GM23338 (cell line): Measurements from ENCODE around the gene MROH2A. TPM values are rescaled to one million over a fixed set of nuclear protein-coding genes. Genes with fewer than 3 reads are reported as not detected.

Experiments
- ATAC-seq: fragments of 200-7000 bp; cut with Tn5 transposase; 3 replicates; pipeline ENCODE4 v1.9.1; 2020
- DNase-seq: peaks from one replicate; pipeline ENCODE4 v3.0.0-alpha.2; 2015; ENCODE audit warnings: low spot score
- H2AFZ ChIP-seq: fragments of 200-600 bp; sonication (generic); 2 replicates; pipeline ENCODE4 v1.8.0; 2016; ENCODE audit warnings: antibody characterized with exemption, mild to moderate bottlenecking, moderate library complexity
- H3F3A ChIP-seq: fragments of 200-600 bp; sonication (generic); replicated peaks from 2 replicates; pipeline ENCODE4 v1.8.0; 2017; ENCODE audit warnings: antibody characterized with exemption, mixed run types, low read depth
- H3K27ac ChIP-seq: fragments of 200-600 bp; sonication (generic); 2 replicates; pipeline ENCODE4 v1.6.1; 2016; ENCODE audit warnings: low read depth
- H3K27me3 ChIP-seq: fragments of 200-600 bp; sonication (generic); 2 replicates; pipeline ENCODE4 v1.8.0; 2016; ENCODE audit warnings: mild to moderate bottlenecking, mixed run types, moderate library complexity; ENCODE audit not compliant: insufficient read depth
- H3K36me3 ChIP-seq: fragments of 200-600 bp; sonication (generic); 2 replicates; pipeline ENCODE4 v1.8.0; 2016; ENCODE audit warnings: mild to moderate bottlenecking; ENCODE audit not compliant: insufficient read depth
- H3K4me1 ChIP-seq: fragments of 200-600 bp; sonication (generic); 2 replicates; pipeline ENCODE4 v1.8.0; 2016; ENCODE audit warnings: mild to moderate bottlenecking, moderate library complexity; ENCODE audit not compliant: insufficient read depth
- H3K4me2 ChIP-seq: fragments of 200-600 bp; sonication (generic); 2 replicates; pipeline ENCODE4 v1.7.1; 2017; ENCODE audit warnings: mixed run types
- H3K4me3 ChIP-seq: fragments of 200-600 bp; sonication (generic); 2 replicates; pipeline ENCODE4 v1.6.1; 2016; ENCODE audit warnings: mixed run types
- H3K79me2 ChIP-seq: fragments of 200-600 bp; sonication (generic); replicated peaks from 2 replicates; pipeline ENCODE4 v1.8.0; 2017; ENCODE audit warnings: mild to moderate bottlenecking; ENCODE audit not compliant: insufficient read depth
- H3K9me2 ChIP-seq: fragments of 200-600 bp; sonication (generic); 2 replicates; pipeline ENCODE4 v1.8.0; 2017; ENCODE audit not compliant: insufficient read depth
- H4K20me1 ChIP-seq: fragments of 200-600 bp; sonication (generic); replicated peaks from 2 replicates; pipeline ENCODE4 v1.8.0; 2017; ENCODE audit warnings: mild to moderate bottlenecking; ENCODE audit not compliant: insufficient read depth
- H3K27ac Mint-ChIP-seq: 2 replicates; pipeline ENCODE4 v1.8.0; 2020; ENCODE audit warnings: inconsistent platforms, mild to moderate bottlenecking, moderate library complexity, mixed read lengths
- H3K27me3 Mint-ChIP-seq: 3 replicates; pipeline ENCODE4 v1.8.0; 2022; ENCODE audit warnings: low read depth, mild to moderate bottlenecking, moderate library complexity, mixed read lengths, inconsistent platforms; ENCODE audit not compliant: insufficient read depth, poor library complexity
- H3K36me3 Mint-ChIP-seq: 3 replicates; pipeline ENCODE4 v1.8.0; 2021; ENCODE audit warnings: low read depth, mild to moderate bottlenecking, inconsistent platforms, moderate library complexity, mixed read lengths
- H3K4me1 Mint-ChIP-seq: 3 replicates; pipeline ENCODE4 v1.8.0; 2020; ENCODE audit warnings: mild to moderate bottlenecking, inconsistent platforms, mixed read lengths
- H3K4me3 Mint-ChIP-seq: 3 replicates; pipeline ENCODE4 v1.8.0; 2021; ENCODE audit warnings: moderate library complexity, mild to moderate bottlenecking, inconsistent platforms, mixed read lengths
- H3K9me3 Mint-ChIP-seq: 3 replicates; pipeline ENCODE4 v1.8.0; 2020; ENCODE audit warnings: moderate library complexity, mild to moderate bottlenecking, inconsistent platforms, mixed read lengths
- CREB1 ChIP-seq: fragments of 250-450 bp; sonication (Bioruptor Pico); IDR thresholded peaks from 2 replicates; pipeline ENCODE4 v1.5.0; 2020; ENCODE audit warnings: low read depth, mild to moderate bottlenecking, moderate library complexity
- CTCF ChIP-seq, 2 experiments: fragments of 200-600 bp in 1 of 2; sonication (generic) in 1 of 2; conservative IDR thresholded peaks; 2 replicates each; pipeline versions ENCODE4 v1.5.1 to v1.6.1; 2016 to 2017; ENCODE audit warnings: antibody characterized with exemption in 2 of 2, low read depth in 2 of 2, mild to moderate bottlenecking in 2 of 2, moderate library complexity in 1 of 2
- ETS1 ChIP-seq: IDR thresholded peaks from 2 replicates; pipeline ENCODE4 v1.6.1; 2016; ENCODE audit warnings: antibody characterized with exemption
- EZH2 ChIP-seq: fragments of 200-600 bp; sonication (generic); IDR thresholded peaks from one replicate; pipeline ENCODE4 v1.8.0; 2017; ENCODE audit warnings: antibody characterized with exemption, mild to moderate bottlenecking, low read depth; ENCODE audit not compliant: unreplicated experiment
- EZH2phosphoT487 ChIP-seq: fragments of 200-600 bp; sonication (generic); IDR thresholded peaks from one replicate; pipeline ENCODE4 v1.8.1; 2018; ENCODE audit warnings: antibody characterized with exemption; ENCODE audit not compliant: unreplicated experiment
- JUNB ChIP-seq: IDR thresholded peaks from one replicate; pipeline ENCODE4 v1.6.1; 2016; ENCODE audit warnings: antibody characterized with exemption; ENCODE audit not compliant: unreplicated experiment
- NANOG ChIP-seq: IDR thresholded peaks from 2 replicates; pipeline ENCODE4 v1.6.1; 2016; ENCODE audit warnings: antibody characterized with exemption, borderline replicate concordance
- POLR2AphosphoS5 ChIP-seq: IDR thresholded peaks from 2 replicates; pipeline ENCODE4 v1.6.1; 2016; ENCODE audit warnings: antibody characterized with exemption, low read depth
- REST ChIP-seq: IDR thresholded peaks from one replicate; pipeline ENCODE4 v1.6.1; 2018; ENCODE audit warnings: antibody characterized with exemption; ENCODE audit not compliant: unreplicated experiment
- STAT1 ChIP-seq: IDR thresholded peaks from one replicate; pipeline ENCODE4 v1.6.1; 2016; ENCODE audit warnings: antibody characterized with exemption; ENCODE audit not compliant: unreplicated experiment
- ZNF114 ChIP-seq: fragments of 250-450 bp; sonication (Bioruptor Pico); IDR thresholded peaks from 2 replicates; pipeline ENCODE4 v1.5.0; 2020; ENCODE audit warnings: mild to moderate bottlenecking, moderate library complexity
- ZNF462 ChIP-seq: fragments of 250-450 bp; sonication (Bioruptor Pico); IDR thresholded peaks from 2 replicates; pipeline ENCODE4 v1.5.0; 2020; ENCODE audit warnings: mild to moderate bottlenecking, moderate library complexity
- polyA plus RNA-seq: library from polyadenylated mRNA; unstranded; fragments of >200 nt; fragmentation: Nextera tagmentation; extraction: Ambion mirVana; gene quantifications from 2 replicates; pipeline ENCODE4 v1.2.1, GENCODE V29; 2016
- total RNA-seq: library from RNA; depleted of rRNA; stranded (reverse); fragments of >200 nt; shearing (Covaris generic); gene quantifications from 2 replicates; pipeline ENCODE4 v1.2.3, GENCODE V29; 2014

MROH2A gene
- total and polyA plus RNA-seq, 2 experiments from 2014 or later, result not detected

GRCh38 chr2:233779722-233780121 lies 1.6 kb downstream of the MROH2A start:
- H3K36me3 Mint-ChIP-seq, result peaks cover 4% of the 10 kb centered on the region; the same call in 2 of the 3 replicates
- H3K27me3 Mint-ChIP-seq, result no peaks in the 10 kb centered on the region

More at GRCh38 chr2:233779722-233780121, 1.6 kb downstream of the MROH2A start:
- no peaks in the 10 kb centered on the region for H3K27me3 ChIP-seq
- no peak overlapping the region for H3K4me3 Mint-ChIP-seq
- H3K4me3 ChIP-seq, result no peak overlapping the region
- DNase-seq (no peak), ATAC-seq (no peak)
- no peak overlapping the region for H3K4me2 ChIP-seq
- H3K79me2 ChIP-seq, result no peaks in the 10 kb centered on the region
- TF ChIP-seq JUNB, result no peak
- no peak for TF ChIP-seq REST
- no peak for TF ChIP-seq STAT1
- TF ChIP-seq EZH2, result no peak
- TF ChIP-seq EZH2phosphoT487, result no peak
- TF ChIP-seq ZNF462, result no peak
- TF ChIP-seq POLR2AphosphoS5, result no peak
- TF ChIP-seq ETS1, result no peak
- TF ChIP-seq CREB1, result no peak
- no peak for TF ChIP-seq ZNF114 (CRISPR knock-in tag)
- no peak for TF ChIP-seq NANOG
- no peak for TF ChIP-seq CTCF (conservative IDR thresholded peaks at IDR 0.05; ENCODE audit: low read depth in 2 of 2)
- no peak overlapping the region for H3K27ac Mint-ChIP-seq
- H3K4me1 ChIP-seq, result no peaks in the 10 kb centered on the region
- no peaks in the 10 kb centered on the region for H3F3A ChIP-seq
- H4K20me1 ChIP-seq, result no peaks in the 10 kb centered on the region
- H3K9me3 Mint-ChIP-seq, result peaks cover 26% of the 10 kb centered on the region
- no peaks in the 10 kb centered on the region for H3K36me3 ChIP-seq
- no peak overlapping the region for H3K27ac ChIP-seq
- no peaks in the 10 kb centered on the region for H3K4me1 Mint-ChIP-seq
- no peak overlapping the region for H2AFZ ChIP-seq
- H3K9me2 ChIP-seq, result 0 out of 2 replicates have a peak, but pooled peaks cover 4% of the 10 kb centered on the region
